ENCODE results near the gene RAVER1.

The RAVER1 gene

DNA sequence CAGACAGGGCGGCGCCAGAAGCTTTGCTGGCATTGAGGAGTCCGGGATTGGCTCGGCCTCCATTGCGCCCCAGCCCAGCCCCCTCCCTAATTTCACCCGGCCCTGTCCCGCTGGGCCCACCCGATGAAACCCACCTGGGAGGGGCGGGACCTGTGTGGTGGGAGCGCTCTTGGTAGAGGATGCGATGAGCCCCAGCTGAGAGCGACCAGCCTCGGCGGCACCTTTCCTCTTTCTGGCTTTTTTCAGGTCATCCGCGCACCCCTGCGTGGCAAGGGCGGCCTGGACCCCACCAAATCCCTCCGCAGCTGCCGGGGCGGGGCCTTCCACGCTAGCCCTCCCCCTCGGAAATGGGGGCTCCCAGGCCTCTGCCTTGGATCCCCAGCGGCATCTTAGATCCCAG lies 23.9 kb downstream of the RAVER1 start, which contains the start of gene ZGLP1:
ZGLP1 (minus strand) TSS at position 393 of the 400 bp plus-strand sequence.
- Histone ChIP-seq H3K4me1 (ENCODE audit: control insufficient read depth, insufficient read depth, low read length) (no peaks in the 10 kb centered on the region), H3K36me3 (ENCODE audit: control insufficient read depth, insufficient read depth, low read length) (peaks cover 9% of the 10 kb centered on the region), H3K9me3 (ENCODE audit: control insufficient read depth, insufficient read depth, low read length) (no peaks in the 10 kb centered on the region), H3K9ac (ENCODE audit: low read depth, low read length) (no peak within 1 kb of the TSS), H3K27me3 (ENCODE audit: control insufficient read depth, insufficient read depth, low read length) (no peaks in the 10 kb centered on the region), H3K4me3 (ENCODE audit: low read depth, low read length) (no peak within 1 kb of the TSS)

GRCh38 chr19:10306327-10306726 lies 27.0 kb downstream of the RAVER1 start:
- no peaks in the 10 kb centered on the region for H3K4me1 ChIP-seq (ENCODE audit: control insufficient read depth, insufficient read depth, low read length)
- H3K36me3 ChIP-seq (ENCODE audit: control insufficient read depth, insufficient read depth, low read length): peaks cover 6% of the 10 kb centered on the region
- H3K9me3 ChIP-seq (ENCODE audit: control insufficient read depth, insufficient read depth, low read length): no peaks in the 10 kb centered on the region
- no peaks in the 10 kb centered on the region for H3K27me3 ChIP-seq (ENCODE audit: control insufficient read depth, insufficient read depth, low read length)
- H3K9ac ChIP-seq (ENCODE audit: low read depth, low read length): no peak overlapping the region
- H3K4me3 ChIP-seq (ENCODE audit: low read depth, low read length): no peak overlapping the region

DNA sequence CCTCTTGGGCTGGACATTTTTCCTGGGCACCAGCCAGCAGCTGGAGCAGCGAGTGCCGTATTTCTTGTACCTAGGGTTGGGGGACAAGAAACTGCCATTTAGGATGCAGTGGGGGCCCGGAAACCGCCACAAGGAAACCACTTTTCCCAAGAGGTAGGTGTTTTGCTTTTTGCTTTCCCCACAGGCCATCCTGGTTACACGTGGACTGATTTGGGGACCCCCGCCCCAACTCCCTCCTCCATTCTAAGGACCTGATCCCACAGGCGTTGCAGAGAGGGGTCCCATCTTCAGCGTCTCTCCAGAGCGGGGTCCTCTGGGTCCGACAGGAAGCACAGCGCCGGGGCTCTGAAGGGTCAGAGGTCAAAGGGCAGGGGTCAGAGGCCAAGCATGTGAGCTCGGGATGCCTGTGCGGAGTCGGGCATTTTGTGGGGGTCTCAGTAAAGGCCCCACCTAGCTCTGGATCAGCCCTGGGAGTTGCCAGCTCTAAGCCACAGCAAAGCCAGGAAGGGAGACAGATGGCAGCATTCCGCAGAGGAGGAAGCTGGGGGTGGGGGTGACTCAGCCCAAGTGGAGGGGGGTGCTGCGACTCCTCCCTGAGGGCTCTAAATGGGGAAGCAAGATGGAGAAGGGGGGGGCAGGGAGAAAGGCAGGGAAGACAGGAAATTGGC lies 28.1 kb downstream of the RAVER1 start:
- Histone ChIP-seq H3K36me3 (ENCODE audit: control insufficient read depth, insufficient read depth, low read length) (peaks cover 6% of the 10 kb centered on the region), H3K4me1 (ENCODE audit: control insufficient read depth, insufficient read depth, low read length) (no peaks in the 10 kb centered on the region), H3K9ac (ENCODE audit: low read depth, low read length) (no peak overlapping the region), H3K4me3 (ENCODE audit: low read depth, low read length) (no peak overlapping the region), H3K27me3 (ENCODE audit: control insufficient read depth, insufficient read depth, low read length) (no peaks in the 10 kb centered on the region), H3K9me3 (ENCODE audit: control insufficient read depth, insufficient read depth, low read length) (no peaks in the 10 kb centered on the region)

DNA sequence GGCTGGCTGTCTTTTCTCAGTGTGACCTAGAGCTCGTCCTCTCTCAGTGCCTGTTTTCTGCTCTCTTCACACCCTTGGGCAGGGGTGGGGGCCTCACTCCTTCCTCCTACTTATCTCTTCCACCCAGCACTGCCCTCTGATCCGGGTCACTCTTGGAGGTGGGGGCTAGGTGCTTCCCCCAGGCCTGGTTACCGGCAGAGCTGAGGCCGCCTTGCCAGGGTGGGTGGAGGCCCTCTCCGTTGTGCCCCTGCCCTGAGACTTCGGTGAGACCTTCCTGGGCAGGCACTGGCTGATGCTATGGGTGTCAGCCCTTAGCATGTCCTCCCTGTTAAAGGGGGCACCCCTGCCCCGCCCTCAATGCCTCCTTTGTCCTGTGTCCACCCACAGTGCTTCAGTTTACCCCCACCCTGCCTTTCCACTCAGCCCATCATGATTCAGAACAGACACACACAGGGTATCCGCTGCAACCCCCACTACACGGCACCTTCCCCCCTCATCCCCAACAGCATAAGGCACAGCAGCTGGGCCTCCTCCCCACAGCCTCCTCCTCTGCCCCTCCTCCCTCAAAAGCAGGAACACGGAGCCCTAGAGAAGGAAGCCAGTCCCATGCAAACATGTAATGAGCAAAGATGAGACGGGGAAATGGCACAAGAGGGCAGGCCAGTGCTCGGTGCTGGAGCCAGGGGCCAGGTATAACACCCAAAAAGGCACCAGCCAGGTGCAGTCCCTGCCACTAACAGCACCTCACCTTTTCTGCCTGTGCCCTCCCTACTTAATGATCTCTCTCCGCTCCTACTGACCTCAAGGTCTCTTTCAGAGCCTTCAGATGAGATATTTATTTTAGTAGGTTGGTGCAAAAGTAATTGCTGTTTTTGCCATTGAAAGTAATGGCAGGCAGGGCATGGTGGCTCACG lies 33.5 kb downstream of the RAVER1 start:
- no peaks in the 10 kb centered on the region for H3K36me3 ChIP-seq (ENCODE audit: control insufficient read depth, insufficient read depth, low read length)
- H3K4me1 ChIP-seq (ENCODE audit: control insufficient read depth, insufficient read depth, low read length): no peaks in the 10 kb centered on the region
- H3K9ac ChIP-seq (ENCODE audit: low read depth, low read length): no peak overlapping the region
- H3K27me3 ChIP-seq (ENCODE audit: control insufficient read depth, insufficient read depth, low read length): peaks cover 21% of the 10 kb centered on the region
- no peak overlapping the region for H3K4me3 ChIP-seq (ENCODE audit: low read depth, low read length)
- H3K9me3 ChIP-seq (ENCODE audit: control insufficient read depth, insufficient read depth, low read length): no peaks in the 10 kb centered on the region

DNA sequence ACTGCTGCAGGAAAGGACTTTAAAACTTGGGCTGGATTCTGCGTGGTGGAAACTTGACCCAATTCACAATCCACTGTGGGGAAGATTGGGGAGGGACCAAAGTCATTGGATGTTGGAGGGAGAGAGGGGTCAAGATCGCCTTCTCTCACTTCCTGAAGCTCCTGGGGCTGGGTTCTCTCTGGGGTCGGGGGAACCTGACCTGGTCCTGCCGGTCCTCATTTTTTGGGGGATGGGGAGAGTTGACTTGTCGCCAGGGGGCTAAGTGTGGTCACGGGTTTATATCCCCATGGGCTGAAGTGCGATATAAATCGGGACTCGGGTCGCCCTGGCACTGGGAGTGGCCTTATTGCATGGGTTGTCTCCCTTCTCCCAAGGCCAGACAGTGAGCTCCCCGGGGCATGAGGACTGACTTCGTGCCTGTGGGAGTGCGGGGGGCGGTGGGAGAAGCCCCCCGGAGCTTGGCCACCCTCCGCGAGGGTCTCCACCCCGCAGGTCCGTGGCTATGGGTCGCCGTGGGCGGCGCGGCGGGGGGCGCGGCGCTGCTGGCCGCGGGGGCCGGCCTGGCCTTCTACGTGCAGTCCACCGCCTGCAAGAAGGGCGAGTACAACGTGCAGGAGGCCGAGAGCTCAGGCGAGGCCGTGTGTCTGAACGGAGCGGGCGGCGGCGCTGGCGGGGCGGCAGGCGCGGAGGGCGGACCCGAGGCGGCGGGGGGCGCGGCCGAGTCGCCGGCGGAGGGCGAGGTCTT lies 37.3 kb downstream of the RAVER1 start:
- H3K9me3 ChIP-seq (ENCODE audit: control insufficient read depth, insufficient read depth, low read length): no peaks in the 10 kb centered on the region
- H3K4me3 ChIP-seq (ENCODE audit: low read depth, low read length): peak overlapping the region; percentile 68
- H3K27me3 ChIP-seq (ENCODE audit: control insufficient read depth, insufficient read depth, low read length): peaks cover 57% of the 10 kb centered on the region
- H3K9ac ChIP-seq (ENCODE audit: low read depth, low read length): no peak overlapping the region
- H3K4me1 ChIP-seq (ENCODE audit: control insufficient read depth, insufficient read depth, low read length): no peaks in the 10 kb centered on the region
- H3K36me3 ChIP-seq (ENCODE audit: control insufficient read depth, insufficient read depth, low read length): no peaks in the 10 kb centered on the region

DNA sequence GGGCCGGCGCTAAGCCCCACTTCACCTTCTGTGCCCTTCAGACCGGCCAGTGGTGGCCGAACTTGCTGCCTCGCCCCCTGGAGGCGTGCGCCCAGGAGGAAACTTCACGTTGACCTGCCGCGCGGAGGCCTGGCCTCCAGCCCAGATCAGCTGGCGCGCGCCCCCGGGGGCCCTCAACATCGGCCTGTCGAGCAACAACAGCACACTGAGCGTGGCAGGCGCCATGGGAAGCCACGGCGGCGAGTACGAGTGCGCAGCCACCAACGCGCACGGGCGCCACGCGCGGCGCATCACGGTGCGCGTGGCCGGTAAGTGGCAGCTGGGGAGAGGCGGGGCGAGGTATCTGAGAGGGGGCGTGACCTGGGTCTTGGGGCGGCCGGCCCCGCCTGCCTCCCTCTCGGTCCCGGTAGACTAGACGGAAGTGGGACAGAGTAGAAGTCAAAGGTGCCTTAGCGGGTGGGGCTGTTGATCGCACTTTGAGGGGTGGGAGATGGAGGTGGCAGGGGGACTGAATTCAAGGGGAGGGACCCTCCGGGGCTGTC lies 38.0 kb downstream of the RAVER1 start:
- H3K27me3 ChIP-seq (ENCODE audit: control insufficient read depth, insufficient read depth, low read length): peaks cover 63% of the 10 kb centered on the region
- H3K36me3 ChIP-seq (ENCODE audit: control insufficient read depth, insufficient read depth, low read length): no peaks in the 10 kb centered on the region
- H3K9me3 ChIP-seq (ENCODE audit: control insufficient read depth, insufficient read depth, low read length): no peaks in the 10 kb centered on the region
- H3K4me1 ChIP-seq (ENCODE audit: control insufficient read depth, insufficient read depth, low read length): no peaks in the 10 kb centered on the region
- no peak overlapping the region for H3K9ac ChIP-seq (ENCODE audit: low read depth, low read length)
- H3K4me3 ChIP-seq (ENCODE audit: low read depth, low read length): peak overlapping the region; percentile 68

DNA sequence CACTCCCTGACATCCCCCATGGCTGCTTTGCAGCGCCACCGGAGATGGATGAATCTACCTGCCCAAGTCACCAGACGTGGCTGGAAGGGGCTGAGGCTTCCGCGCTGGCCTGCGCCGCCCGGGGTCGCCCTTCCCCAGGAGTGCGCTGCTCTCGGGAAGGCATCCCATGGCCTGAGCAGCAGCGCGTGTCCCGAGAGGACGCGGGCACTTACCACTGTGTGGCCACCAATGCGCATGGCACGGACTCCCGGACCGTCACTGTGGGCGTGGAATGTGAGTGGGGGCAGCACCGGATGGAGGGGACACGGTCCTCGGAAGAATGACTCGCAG lies 39.0 kb downstream of the RAVER1 start:
- Histone ChIP-seq H3K9ac (ENCODE audit: low read depth, low read length) (no peak overlapping the region), H3K36me3 (ENCODE audit: control insufficient read depth, insufficient read depth, low read length) (no peaks in the 10 kb centered on the region), H3K9me3 (ENCODE audit: control insufficient read depth, insufficient read depth, low read length) (no peaks in the 10 kb centered on the region), H3K4me3 (ENCODE audit: low read depth, low read length) (peak overlapping the region; percentile 26), H3K27me3 (ENCODE audit: control insufficient read depth, insufficient read depth, low read length) (peaks cover 71% of the 10 kb centered on the region), H3K4me1 (ENCODE audit: control insufficient read depth, insufficient read depth, low read length) (no peaks in the 10 kb centered on the region)

- H3K9ac ChIP-seq (ENCODE audit: low read depth, low read length): no peak overlapping the region
- no peaks in the 10 kb centered on the region for H3K36me3 ChIP-seq (ENCODE audit: control insufficient read depth, insufficient read depth, low read length)
- H3K4me1 ChIP-seq (ENCODE audit: control insufficient read depth, insufficient read depth, low read length): no peaks in the 10 kb centered on the region
- H3K4me3 ChIP-seq (ENCODE audit: low read depth, low read length): peak overlapping the region; percentile 26
- no peaks in the 10 kb centered on the region for H3K9me3 ChIP-seq (ENCODE audit: control insufficient read depth, insufficient read depth, low read length)
- H3K27me3 ChIP-seq (ENCODE audit: control insufficient read depth, insufficient read depth, low read length): peaks cover 76% of the 10 kb centered on the region
Observed at GRCh38 chr19:10293637-10294367, 39.5 kb downstream of the RAVER1 start.

DNA sequence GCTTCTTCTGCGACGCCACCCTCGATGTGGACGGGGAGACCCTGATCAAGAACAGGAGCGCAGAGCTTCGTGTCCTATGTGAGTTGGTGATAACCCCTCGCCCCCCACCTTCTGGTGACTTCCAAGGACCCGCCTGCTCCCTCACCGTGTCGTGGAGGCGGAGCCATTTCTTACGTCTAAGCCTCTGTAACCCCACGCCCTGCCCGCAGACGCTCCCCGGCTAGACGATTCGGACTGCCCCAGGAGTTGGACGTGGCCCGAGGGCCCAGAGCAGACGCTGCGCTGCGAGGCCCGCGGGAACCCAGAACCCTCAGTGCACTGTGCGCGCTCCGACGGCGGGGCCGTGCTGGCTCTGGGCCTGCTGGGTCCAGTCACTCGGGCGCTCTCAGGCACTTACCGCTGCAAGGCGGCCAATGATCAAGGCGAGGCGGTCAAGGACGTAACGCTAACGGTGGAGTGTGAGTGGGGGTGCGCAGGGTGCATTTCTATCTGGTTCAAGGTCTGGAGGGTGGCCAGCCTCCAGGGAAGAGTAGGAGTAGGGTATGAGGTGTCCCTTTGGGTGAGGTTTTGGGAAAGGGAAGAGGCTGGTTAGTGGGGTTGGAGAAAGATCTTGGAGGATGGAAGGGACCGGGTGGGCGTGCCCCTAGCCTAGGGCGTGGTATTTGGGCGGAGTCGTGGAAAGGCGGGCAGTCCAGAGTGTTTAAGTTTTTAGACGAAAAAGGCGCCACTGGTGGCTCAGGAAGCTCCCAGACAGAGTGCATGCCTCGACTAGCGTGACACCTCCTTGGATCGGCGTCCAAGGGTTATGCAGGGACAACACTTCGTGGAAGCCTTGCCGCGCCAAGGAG lies 40.3 kb downstream of the RAVER1 start:
- Histone ChIP-seq H3K9ac (ENCODE audit: low read depth, low read length) (no peak overlapping the region), H3K36me3 (ENCODE audit: control insufficient read depth, insufficient read depth, low read length) (no peaks in the 10 kb centered on the region), H3K4me3 (ENCODE audit: low read depth, low read length) (peak overlapping the region; percentile 57), H3K4me1 (ENCODE audit: control insufficient read depth, insufficient read depth, low read length) (no peaks in the 10 kb centered on the region), H3K9me3 (ENCODE audit: control insufficient read depth, insufficient read depth, low read length) (no peaks in the 10 kb centered on the region), H3K27me3 (ENCODE audit: control insufficient read depth, insufficient read depth, low read length) (peaks cover 84% of the 10 kb centered on the region)

DNA sequence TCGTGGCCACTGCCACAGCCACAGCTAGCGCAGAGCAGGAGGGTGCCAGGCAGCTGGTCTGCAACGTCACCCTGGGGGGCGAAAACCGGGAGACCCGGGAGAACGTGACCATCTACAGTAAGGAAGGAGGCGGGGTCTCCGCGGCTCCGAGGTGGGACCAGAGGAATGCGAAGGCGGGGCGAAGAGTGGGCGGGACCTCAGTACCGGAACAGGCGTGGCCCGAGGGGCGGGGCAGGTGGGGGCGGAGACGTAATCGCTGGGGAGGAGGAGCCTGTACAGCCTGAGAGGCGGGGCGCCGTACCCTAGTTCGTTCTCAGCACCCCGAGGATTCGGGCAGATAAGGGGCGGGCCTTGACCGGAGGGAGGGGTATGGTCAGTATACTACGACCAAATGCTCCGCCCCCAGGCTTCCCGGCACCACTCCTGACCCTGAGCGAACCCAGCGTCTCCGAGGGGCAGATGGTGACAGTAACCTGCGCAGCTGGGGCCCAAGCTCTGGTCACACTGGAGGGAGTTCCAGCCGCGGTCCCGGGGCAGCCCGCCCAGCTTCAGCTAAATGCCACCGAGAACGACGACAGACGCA lies 41.0 kb downstream of the RAVER1 start:
- Histone ChIP-seq H3K4me1 (ENCODE audit: control insufficient read depth, insufficient read depth, low read length) (no peaks in the 10 kb centered on the region), H3K36me3 (ENCODE audit: control insufficient read depth, insufficient read depth, low read length) (no peaks in the 10 kb centered on the region), H3K4me3 (ENCODE audit: low read depth, low read length) (peak overlapping the region; percentile 79), H3K27me3 (ENCODE audit: control insufficient read depth, insufficient read depth, low read length) (peaks cover 91% of the 10 kb centered on the region), H3K9me3 (ENCODE audit: control insufficient read depth, insufficient read depth, low read length) (no peaks in the 10 kb centered on the region), H3K9ac (ENCODE audit: low read depth, low read length) (no peak overlapping the region)

Measured in iPS-15b (cell line).